Right renal pelvis (tissue), 4 donors: Measurements from ENCODE around the gene CHST15. TPM values are rescaled to one million over a fixed set of nuclear protein-coding genes. Genes with fewer than 3 reads are reported as not detected.

ENCODE experiments used
- DNase-seq, 4 donors: peaks; one replicate each; pipeline ENCODE4 v3.0.0-alpha.2; 2013; ENCODE audit warnings: low read depth in 4 of 4, low spot score in 3 of 4, missing footprints in 1 of 4
- polyA plus RNA-seq, 4 donors: library from polyadenylated mRNA; unstranded; fragments of 120-200 nt; gene quantifications; one replicate each; pipeline ENCODE4 v1.2.1, GENCODE V29; 2013; ENCODE audit not compliant: insufficient read length in 4 of 4

The CHST15 gene
- polyA plus RNA-seq, 4 donors: 17.1 to 23.5 (median 20.9) TPM

- DNase-seq: no peak
These were observed 25.5 kb downstream of the CHST15 start for GRCh38 chr10:124067825-124068400.

GRCh38 chr10:124066781-124067714, 26.4 kb downstream of the CHST15 start:
- no peak for DNase-seq

- DNase-seq: no peak
These were observed 27.2 kb downstream of the CHST15 start for GRCh38 chr10:124066126-124066700.

GRCh38 chr10:124065382-124066125, 27.8 kb downstream of the CHST15 start:
- no peak for DNase-seq

- no peak for DNase-seq
These were observed 28.7 kb downstream of the CHST15 start for GRCh38 chr10:124064676-124065075.

- no peak for DNase-seq
These were observed 29.4 kb downstream of the CHST15 start for GRCh38 chr10:124063750-124064603.

- DNase-seq: no peak
These were observed 31.0 kb downstream of the CHST15 start for GRCh38 chr10:124062390-124062789.

- no peak for DNase-seq
These were observed 32.4 kb downstream of the CHST15 start for GRCh38 chr10:124061030-124061429.

- DNase-seq: no peak
These were observed 33.2 kb downstream of the CHST15 start for GRCh38 chr10:124060148-124060720.

GRCh38 chr10:124059551-124059950, 33.8 kb downstream of the CHST15 start:
- DNase-seq: no peak

GRCh38 chr10:124058346-124059003, 34.9 kb downstream of the CHST15 start:
- DNase-seq: no peak

GRCh38 chr10:124057601-124058000, 35.8 kb downstream of the CHST15 start:
- no peak for DNase-seq

GRCh38 chr10:124056337-124056980, 36.9 kb downstream of the CHST15 start:
- no peak for DNase-seq

- DNase-seq: no peak
These were observed 39.4 kb downstream of the CHST15 start for GRCh38 chr10:124053971-124054370.

- no peak for DNase-seq
These were observed 40.8 kb downstream of the CHST15 start for GRCh38 chr10:124052561-124052960.

GRCh38 chr10:124050021-124051015, 43.1 kb downstream of the CHST15 start:
- no peak for DNase-seq

GRCh38 chr10:124049484-124049883, 43.9 kb downstream of the CHST15 start:
- DNase-seq: no peak
